Measurements from ENCODE around the gene MYH9. TPM values are rescaled to one million over a fixed set of nuclear protein-coding genes. Genes with fewer than 3 reads are reported as not detected.
A peak's percentile ranks its signal among the peaks of the same experiment; 100 is the strongest.

Gene MYH9
- total RNA-seq, 1 donor from 2014 or later: 242 TPM

DNA sequence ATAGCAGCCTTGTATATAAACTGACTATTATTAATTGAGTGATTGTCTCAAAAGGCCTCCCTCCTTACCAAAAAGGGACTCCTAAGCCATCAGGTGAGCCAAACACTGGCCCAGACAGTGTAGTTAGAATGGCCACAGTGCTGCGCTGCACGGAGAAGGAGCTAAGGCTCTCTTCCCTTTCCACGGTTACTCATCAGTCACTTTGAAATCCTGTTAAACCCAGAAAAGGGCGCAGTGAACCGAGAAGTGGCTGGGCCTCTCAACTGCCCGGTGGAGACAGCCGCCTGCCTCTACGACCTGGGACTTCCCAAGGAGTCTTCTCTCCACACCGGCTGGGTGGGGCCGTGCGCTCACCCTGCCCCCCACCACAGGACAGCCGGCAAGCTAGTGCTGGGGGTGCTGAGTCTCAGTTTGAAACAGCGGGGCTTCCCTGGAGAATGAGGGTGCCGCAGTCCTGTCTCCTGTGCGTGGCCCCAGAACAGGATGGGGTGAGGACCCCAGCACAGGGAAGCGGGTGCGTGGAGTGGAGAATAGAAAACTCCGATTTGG is 1.3 kb downstream of the MYH9 start:
- peak; percentile 40 for DNase-seq

DNA sequence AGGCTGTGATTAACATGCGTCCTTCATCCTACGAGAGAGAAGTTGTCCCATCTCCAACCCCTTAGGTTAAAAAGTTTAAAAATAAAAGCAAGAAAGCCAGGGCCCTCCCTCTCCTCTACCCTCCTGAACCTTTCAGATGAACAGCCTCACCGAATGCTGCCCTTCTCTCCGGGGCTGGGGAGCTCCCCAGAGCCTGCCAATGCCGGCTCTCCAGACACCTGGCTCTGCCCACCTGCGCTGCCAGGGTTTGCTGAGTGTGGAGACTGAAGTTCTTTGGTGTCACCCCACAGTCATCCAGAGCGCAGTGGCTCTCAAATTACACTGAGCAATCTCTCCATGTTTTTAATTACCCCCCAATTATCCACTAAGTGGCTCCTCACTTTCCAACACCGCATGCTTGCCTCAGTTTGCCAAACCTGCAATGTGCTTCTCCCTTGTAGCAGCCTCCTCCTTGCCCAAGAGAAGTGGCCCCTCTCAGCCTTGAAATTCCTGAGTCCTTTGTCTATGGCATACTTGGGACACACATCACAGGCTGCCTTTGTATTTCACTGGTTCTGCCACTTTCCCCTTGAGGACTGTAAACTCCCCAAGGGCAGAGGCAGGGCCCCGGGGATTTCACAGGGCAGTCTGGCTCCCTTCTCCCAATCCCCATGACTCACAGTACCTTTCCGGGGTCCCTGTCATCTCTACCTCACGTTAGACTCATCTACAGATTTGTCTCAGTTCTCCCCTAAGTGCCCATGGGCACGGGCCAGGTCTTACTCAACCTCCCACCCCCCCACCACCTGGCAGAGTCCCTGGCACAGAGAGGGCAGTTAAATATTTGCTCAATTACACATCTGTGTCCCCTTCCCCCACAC is 2.0 kb downstream of the MYH9 start:
- no peak for DNase-seq

DNA sequence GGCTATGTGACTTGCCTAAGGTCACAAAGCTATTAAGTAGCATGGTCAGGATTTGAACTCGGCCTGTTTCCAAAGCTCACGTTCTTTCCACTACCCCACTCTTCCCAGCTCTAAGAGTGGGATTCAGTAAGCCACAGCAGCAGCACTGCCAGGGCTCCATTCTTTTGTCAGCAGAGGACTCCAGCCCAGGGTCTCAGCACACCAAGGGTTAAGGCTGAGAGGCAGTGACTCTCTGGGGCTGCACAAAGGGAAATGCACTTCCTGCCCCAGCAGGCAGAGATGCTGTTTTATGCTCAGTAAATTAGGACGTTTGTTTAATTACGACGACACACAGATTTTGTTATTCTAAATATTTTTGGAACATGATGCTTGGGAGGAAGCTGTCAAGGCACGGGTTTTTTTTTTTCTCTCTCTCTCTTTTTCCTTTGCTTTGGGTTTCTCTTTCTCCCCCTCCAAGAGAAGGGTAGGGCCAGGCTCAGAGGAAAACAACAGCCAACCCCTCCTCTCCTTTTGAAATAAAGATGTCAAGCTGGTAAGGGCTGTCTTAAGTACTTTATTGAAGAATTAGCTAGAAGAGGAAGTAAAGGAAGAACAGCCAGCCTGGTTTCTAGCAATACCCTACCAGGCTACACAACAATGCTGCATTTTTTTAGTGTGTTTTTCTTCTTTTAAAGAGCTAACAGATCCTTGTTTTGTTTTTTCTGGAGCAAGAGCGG is 2.8 kb downstream of the MYH9 start:
- DNase-seq: peak; percentile 39

DNA sequence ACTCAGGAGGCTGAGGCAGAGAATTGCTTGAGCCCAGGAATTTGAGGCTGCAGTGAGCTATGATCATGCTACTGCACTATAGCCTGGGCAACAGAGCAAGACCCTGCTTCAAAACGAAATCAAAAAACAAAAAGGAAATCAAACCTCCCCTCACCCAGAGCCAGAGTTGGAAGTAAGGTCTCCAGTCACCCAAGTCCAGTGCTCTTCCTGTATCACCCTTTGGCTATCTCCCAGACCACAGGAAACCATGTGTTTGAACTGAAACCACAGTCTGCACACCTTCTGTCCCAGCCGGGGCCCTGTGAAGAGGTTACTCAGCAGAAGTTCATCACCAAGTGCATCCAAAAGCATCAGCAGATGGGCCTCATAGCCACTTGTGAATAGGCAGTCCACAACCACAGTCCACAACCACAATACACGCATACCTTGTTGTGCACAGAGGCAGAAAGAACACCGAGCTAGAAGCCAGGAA is 4.6 kb downstream of the MYH9 start:
- DNase-seq: no peak

DNA sequence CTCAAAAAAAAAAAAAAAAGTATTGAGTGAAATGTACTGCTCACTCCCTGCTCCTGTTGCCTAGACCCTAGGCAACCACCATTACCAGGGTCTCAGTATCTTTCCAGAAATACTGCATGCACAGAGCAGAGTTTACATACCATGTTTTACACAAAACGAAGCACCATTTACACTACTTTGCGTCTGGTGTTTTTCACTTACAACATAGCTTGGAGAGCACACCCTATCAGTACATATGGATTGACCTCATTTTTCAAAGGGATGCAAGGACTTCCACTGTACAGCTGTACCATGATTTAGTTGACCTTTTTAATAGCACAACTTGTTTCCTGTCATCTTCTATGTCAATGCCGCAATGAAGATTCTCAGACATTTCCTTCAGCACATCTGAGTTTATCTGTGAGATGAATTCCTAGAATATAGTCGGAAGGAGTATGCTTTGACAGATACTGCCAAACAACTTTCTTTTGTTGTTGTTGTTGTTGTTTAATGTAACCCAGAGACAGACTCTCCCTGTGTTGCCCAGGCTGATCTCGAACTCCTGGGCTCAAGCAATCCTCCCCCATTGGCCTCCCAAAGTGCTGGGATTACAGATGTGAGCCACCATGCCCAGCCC is 6.1 kb downstream of the MYH9 start:
- no peak for DNase-seq

DNA sequence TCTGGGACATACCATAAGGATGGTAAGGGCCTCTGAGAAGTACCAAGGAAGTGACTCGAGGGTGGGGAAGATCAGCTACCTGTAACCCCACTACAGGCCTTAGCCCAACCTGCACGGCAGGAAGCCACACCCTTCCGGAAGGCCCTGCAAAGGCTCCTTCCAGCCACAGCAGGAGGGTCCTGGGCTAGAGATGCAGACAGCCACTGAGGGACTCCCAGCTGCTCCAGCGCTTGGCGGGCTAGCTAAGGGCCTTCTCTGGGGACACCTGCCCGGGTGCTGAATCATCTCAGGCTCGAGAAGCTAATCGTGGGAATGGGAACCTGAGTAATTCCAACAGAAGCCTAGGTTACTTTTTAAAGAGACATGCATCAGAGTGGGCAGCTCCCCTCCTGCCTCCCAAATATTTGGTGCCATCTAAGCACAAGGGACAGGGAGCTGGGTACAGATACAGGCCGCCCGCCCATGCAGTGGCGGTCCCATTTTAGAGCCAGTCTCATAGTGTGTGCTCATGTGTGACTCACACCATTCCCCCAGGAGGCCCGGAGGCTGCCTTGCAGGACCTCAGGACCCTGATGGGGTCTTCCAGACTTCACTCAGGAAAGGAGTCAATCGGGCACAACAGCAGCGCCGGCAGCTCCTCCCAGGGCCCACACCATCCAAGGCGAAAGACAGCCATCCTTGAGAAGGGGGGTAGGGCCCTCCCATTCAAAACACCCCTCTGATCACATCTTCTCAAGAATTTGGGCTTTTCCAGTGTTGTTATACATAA is 8.0 kb downstream of the MYH9 start:
- no peak for DNase-seq

DNA sequence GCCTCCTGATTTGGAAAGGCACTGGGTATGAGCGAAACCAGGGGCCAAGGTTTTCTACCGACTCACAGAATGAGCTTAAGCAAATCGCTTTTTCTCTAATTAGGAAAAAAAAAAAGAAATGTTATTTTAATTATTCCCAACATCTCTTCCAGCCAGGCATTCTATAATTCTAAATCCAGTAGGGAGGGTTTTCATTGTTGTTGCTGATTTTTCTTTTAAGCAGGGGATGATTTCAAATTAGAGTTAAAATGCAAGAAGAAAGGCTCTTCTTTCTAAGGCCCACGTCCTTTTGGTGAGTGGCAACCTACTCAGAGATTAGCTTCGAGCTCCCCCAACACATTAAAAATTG is 8.9 kb downstream of the MYH9 start:
- DNase-seq: no peak

DNA sequence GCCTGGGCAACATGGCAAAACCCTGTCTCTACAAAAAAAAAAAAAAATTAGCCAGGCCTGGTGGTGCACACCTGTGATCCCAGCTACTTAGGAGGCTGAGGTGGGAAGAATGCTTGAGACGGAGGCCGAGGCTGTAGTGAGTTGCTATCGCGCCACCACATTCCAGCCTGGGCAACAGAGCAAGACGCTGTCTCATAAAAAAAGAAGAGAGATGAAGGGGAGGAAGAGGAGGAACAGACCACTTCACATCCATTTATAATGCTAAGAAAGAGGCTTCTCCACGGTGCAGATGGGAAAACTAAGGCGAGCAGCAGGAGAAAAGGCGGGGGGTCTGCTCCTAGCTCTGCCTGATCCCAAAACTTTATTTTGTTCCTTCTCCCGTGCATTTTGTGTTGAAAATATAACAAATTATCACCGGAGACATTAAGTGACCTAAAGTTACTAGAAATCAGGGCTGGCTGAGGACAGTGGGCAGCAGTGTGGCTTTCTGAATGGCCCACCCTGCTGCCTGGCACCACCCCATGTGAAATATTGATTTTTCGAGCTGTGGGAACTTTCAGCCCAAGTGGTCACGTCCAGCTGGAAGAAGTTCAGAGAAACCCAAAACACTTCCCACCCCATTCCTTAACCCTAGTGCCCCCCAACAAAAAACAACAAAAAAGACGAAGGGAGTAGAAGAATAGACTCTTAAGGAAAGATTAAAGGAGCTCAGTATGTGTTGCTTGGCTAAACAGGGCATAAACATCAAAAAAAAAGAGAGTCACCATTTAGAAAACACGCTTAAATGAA is 9.5 kb downstream of the MYH9 start:
- no peak for DNase-seq

DNA sequence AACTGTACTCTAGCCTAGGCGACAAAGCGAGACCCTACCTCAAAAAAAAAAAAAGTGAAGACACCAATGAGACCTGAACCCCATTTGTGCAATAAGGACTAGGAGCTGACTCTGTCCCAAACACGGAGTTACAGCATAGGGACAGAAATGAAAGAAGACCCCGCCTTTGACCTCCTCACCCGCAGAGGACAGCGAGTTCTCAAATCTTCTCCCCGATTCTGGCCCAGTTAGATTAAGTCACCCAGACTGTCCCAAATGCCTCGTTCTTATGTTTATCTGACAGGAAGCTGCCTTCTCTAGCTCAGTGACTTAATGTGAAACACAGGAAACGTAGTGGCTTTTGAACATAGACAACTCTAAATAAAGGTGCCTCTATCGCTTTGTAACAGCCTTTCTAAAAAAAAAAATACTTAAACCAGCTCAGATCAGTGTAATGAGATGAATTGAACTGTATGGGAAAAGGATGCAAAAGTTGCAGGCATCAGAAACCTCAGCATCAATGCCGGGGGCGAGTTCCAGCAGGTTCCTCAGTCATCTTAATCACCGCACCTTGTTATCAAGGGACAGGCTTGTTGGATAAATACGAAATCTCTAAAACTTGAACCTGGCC is 10.6 kb downstream of the MYH9 start:
- DNase-seq: no peak

DNA sequence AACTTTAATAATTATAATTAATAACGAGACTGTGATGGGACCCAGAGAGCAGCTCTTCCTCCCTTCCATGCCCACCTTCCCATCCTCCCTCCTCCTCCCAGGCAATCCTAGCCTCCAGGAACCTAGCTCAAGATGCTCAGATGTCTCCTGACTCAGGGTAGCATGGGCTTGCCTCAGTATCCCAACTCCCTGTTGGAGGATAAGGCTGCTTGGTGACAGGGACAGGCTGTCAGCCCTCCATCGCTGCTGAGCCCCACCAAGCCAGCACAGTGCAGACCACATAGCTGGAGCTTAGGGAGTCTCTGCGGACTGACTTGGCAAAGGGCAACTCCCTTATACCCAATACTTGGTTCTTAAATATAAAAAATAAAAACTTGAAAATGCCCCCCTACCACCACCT is 11.5 kb downstream of the MYH9 start:
- DNase-seq: no peak

DNA sequence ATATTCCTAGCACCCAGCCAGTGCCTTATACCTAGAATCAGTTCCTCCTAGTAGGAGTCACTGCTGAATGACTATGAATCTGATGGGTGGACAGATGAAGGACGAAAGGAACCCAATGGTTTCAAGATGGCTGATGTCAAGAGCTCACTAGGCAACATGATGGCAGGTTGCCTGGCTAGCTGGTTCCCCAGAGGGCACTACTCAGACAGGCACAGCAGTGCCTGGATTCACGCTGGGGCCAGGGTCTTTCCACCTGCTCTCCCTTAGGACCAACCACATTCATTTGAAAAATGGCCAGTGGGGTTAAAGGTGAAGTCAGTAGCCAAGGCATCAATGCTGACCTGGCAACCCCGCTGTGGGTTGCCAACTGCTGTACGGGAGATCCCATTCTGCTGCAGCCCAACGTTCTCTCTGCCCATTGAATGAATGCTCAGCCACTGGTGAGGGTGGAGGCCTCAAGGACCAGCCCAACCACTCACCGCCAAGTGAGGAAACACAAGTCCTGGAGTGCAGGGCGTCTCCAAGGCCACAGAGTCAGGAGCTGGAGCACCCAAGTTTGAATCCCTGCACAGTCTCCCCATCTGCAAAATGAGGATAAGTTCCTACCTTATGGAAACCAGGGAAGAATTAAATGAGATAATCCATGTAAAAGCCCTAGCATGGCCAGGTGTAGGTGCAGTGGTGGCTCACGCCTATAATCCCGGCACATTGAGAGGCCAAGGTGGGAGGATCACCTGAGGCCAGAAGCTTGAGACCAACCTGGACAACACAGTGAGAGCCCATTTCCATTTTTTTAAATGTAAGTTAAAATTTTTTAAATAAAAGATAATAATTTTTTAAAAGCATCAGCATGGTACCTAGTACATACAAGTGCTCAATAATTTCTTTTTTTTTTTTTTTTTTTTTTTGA is 12.4 kb downstream of the MYH9 start:
- no peak for DNase-seq

DNA sequence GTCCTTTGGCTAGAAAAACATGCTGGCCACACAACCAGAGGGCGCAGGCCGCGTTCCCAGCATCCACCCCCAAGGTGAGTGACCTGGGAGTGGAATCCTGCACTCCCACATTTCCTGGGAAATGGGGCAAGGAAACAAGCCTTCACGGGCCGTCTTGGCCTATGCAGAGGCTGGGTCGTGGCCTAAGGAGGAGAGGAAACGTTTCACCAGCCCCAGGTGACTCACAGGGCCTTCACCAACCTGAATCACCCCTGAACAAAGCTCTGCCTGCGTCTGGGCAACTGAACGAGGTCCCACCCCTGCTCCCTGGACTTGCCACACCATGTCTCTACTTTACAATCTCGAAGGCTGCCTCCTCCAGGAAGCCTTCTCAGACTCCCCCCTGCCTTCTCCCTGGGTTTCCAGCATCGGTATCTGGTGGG is 13.2 kb downstream of the MYH9 start:
- no peak for DNase-seq

DNA sequence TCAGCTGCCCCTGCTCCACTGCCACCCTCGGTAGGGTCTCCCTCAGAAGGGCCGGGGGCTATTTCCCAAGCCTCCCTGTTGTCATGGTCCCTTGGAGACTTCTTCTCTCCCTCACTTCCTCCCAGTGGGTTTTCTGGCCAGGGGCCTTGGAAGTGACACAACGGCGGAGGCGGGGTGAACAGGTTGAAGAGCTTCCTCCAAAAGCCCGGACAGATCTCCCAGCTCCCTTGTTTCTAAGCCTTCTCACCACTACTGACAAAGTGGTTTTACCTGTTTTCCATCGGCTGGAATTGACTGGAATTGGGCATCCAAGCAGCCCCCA is 14.5 kb downstream of the MYH9 start:
- DNase-seq: peak; percentile 62

DNA sequence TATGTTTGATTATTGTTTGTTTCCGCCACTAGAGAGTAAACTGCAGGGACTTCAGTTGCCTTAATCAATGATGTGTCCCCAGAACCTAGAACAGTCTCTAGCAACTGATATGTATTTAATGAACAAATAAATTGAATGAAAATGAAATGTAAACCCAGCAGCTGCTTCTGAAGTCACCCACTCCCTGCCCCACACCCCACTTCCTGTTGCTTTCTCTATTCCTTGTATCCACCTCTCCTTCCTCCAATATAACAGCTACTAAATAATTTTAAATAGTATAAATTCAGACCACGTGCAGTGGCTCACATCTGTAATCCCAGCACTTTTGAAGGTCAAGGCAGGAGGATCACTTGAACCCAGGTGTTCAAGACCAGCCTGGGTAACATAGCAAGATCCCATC is 15.8 kb downstream of the MYH9 start:
- no peak for DNase-seq

DNA sequence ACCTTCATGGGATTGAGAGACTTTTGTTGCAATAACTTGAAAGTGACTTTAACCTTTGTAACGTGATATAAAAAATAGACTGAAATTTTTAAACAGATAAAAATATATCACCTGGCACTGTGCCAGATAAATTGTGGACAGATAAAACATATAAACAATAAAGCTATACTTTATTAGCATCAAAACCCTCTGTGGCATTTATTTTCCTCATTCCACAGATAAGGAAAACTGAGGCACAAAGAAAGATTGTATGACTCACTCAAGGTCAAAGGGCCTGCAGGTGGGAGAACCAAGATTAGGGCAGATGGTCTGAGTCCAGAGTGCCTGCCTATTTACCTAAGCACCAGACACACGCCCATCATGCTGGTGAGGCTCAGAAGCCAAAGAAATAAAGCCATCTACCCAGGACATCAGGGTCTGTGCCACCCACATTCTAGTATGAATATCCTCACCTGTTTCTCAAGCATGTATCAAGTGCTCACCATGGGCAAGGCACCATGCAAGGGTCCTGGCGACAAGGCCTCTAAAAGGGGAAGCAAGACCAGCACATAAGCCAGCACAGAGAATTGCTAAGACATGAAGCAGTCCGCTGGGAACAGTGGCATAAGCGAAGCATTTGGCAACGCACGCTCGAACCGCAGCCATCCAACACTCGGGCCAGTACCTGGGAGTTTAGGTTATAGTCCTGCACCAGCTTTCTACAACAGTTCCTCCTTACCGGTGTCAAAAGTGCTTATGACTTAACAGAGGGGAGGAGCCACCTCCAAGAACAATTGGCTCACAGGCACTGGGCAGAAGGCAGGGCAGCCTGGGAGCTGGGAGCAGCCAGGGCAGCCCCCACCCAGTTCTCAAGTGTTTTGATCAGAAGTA is 17.6 kb downstream of the MYH9 start:
- DNase-seq: peak; percentile 61

DNA sequence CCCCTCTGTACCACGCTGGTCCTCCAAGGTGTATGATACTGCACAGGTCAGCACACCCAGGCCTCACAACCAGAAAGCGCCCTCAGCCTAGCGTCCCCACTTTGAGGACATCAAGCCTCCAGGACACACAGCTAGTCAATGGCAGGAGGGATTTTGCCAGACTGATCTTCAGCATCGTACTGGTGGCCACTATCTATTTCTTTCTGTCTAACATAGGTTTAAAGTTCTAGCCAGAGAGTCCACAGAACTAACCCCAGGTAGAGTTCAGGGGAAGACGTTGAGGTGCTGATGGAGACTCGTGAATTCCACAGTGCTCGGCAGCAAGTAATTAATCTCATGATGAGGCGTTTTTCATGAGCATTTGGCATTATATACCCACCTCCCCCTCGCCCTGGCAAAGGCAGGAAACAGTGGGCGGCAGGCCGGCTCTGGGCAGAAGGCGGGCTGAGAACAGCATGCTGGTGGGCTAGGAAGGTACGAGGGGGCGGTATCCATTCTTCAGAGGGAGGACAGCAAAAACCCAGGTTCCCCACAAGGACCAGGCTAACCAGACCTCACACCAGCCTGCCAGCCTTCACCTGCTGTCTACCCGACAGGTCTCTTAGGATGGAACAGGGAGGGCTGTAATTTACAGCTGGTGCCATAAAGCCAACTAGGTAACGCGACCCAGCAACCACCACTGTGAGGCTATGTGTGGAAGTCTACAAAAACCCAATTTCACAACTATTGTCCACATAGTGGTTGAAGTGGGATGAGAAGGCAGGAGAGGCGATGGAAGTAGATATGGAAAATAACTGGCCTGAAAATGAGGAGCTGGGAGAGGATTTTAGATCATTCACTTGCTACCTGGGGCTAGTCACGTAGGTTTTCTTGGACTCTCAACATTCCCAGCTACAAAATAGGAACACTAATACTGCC is 18.5 kb downstream of the MYH9 start:
- DNase-seq: no peak

DNA sequence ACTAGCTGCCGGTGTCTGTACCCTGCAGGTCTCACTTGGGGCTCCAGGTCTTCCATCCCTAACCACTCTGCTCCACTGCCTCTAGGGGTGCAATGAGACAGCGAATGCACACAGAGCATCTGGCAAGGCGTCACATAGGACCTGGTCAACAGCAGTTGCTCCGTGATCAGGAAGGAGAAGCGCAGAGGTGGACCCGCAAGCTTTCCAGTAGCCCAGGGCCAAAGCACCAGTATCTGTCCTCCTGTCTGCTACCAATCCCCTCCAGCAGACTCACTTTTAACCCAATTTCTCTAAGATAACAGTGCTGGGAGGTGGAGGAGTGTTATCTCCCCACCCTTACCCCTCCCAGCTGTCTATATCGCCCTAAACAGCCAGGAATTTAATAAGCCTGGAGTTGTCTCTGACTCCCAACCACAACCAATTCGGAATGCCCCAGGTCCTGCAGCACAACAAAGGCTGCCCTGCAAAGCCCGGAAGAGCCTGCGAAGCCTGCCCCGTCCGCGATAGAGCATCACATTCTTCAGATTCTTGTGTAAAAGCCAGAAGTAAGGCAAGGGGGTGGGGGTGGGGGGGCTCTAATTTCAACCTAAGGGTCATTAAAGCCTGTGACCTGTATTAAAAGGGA is 19.3 kb downstream of the MYH9 start:
- peak; percentile 59 for DNase-seq
